Measurements from ENCODE around the gene CENPX. TPM values are rescaled to one million over a fixed set of nuclear protein-coding genes. Genes with fewer than 3 reads are reported as not detected.

The CENPX gene
- total and polyA plus RNA-seq, 2 of the 13 experiments (the other 11 are each of a cell fraction or from before 2014, with no cell fraction given), result 92.7 to 170 TPM

- TF ChIP-seq SOX13 (IDR thresholded peaks at IDR 0.05) (no peak), SOX13 (CRISPR knock-in tag; conservative IDR thresholded peaks at IDR 0.05 in 1 of 2, IDR thresholded peaks at IDR 0.05 in 1 of 2) (no peak; a peak in 1 of 4 replicates), ZNF33B (CRISPR knock-in tag; IDR thresholded peaks at IDR 0.05) (peak; percentile 95), TBX3 (IDR thresholded peaks at IDR 0.05; ENCODE audit: borderline replicate concordance) (no peak), ZXDC (CRISPR knock-in tag; IDR thresholded peaks at IDR 0.05) (peak; percentile 16; the same call in 1 of the 2 replicates), POLR2G (IDR thresholded peaks at IDR 0.05; ENCODE audit: low read depth, low read length) (peak; percentile 34), ZNF687 (CRISPR knock-in tag; IDR thresholded peaks at IDR 0.05) (peak; percentile 88), POLR2A (IDR thresholded peaks at IDR 0.05; ENCODE audit: insufficient read depth in 1 of 2, low read depth in 2 of 2, low read length in 2 of 2) (no peak; a peak in 1 of 4 replicates), FUBP1 (CRISPR knock-in tag; IDR thresholded peaks at IDR 0.05; ENCODE audit: borderline replicate concordance) (peak; percentile 70; the same call in 1 of the 2 replicates), ZNF431 (CRISPR knock-in tag; IDR thresholded peaks at IDR 0.05; ENCODE audit: borderline replicate concordance, low read depth) (no peak), TMF1 (CRISPR knock-in tag; IDR thresholded peaks at IDR 0.05; ENCODE audit: low read depth) (peak; percentile 43; the same call in 1 of the 2 replicates), PAXIP1 (CRISPR knock-in tag; conservative IDR thresholded peaks at IDR 0.05) (no peak), ZSCAN25 (CRISPR knock-in tag; IDR thresholded peaks at IDR 0.05) (0 out of 2 replicates have a peak, but pooled peaks have one; percentile 44), NCOA1 (CRISPR knock-in tag; IDR thresholded peaks at IDR 0.05) (peak; percentile 27; the same call in 1 of the 2 replicates), NKX3-1 (CRISPR knock-in tag; IDR thresholded peaks at IDR 0.05) (0 out of 2 replicates have a peak, but pooled peaks have one; percentile 3), ZNF124 (CRISPR knock-in tag; IDR thresholded peaks at IDR 0.05) (0 out of 2 replicates have a peak, but pooled peaks have one; percentile 39)
These were observed 27.0 kb downstream of the CENPX start (continued) for GRCh38 chr17:81995463-81996231.

Data from HepG2 (cell line).